Measurements from ENCODE around the gene C1orf185. TPM values are rescaled to one million over a fixed set of nuclear protein-coding genes. Genes with fewer than 3 reads are reported as not detected.

C1orf185 gene
- total and polyA plus RNA-seq, 9 of the 15 experiments (the other 6 are each of a cell fraction or from before 2014, with no cell fraction given): not detected

DNA sequence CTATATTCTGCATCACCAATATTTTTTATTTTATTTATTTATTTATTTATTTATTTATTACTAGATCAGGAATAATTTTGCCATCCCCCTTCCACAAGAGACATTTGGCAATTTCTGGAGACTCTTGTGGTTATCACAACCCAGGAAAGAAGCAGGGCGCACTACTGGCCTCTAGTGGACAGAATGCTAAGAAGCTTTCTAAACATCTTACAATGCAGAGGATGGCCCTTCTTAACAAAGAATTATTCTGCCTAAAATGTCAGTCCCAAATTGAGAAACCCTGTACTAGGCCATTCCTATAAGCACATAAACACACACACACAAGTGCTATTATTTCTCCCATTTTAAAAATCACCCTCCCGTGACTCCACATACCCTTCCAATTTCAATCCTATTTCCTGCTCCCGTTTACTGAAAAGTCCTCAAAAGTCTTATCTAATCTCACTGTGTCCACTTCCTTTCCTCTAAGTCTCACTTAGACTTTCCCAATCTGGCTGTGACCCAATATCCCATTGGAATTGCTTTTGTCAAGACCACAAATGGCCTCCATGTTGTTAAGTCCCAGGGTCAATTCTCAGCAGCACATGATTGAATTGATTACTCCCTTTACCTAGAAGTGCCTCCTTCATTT lies 90.3 kb downstream of the C1orf185 start (continued):
- TF ChIP-seq SETDB1 (IDR thresholded peaks at IDR 0.05; ENCODE audit: low read length) (no peak), ZNF586 (CRISPR knock-in tag; conservative IDR thresholded peaks at IDR 0.05) (no peak), SMC3 (conservative IDR thresholded peaks at IDR 0.05; ENCODE audit: insufficient read depth, low read depth, low read length) (peak; percentile 65), KLF16 (IDR thresholded peaks at IDR 0.05) (peak; percentile 62; the same call in 1 of the 2 replicates), CEBPB (tag; IDR thresholded peaks at IDR 0.05) (no peak), KAT8 (IDR thresholded peaks at IDR 0.05; ENCODE audit: low read depth) (no peak), TOE1 (IDR thresholded peaks at IDR 0.05; ENCODE audit: borderline replicate concordance) (no peak), TOE1 (CRISPR knock-in tag; IDR thresholded peaks at IDR 0.05; ENCODE audit: borderline replicate concordance, low read depth) (no peak), AFF4 (CRISPR knock-in tag; IDR thresholded peaks at IDR 0.05) (no peak), ZNF217 (CRISPR knock-in tag; IDR thresholded peaks at IDR 0.05) (no peak), GABPB1 (CRISPR knock-in tag; IDR thresholded peaks at IDR 0.05) (no peak), ZFP30 (CRISPR knock-in tag; IDR thresholded peaks at IDR 0.05; ENCODE audit: borderline replicate concordance) (no peak), TSC22D4 (tag; IDR thresholded peaks at IDR 0.05) (no peak)
- TF ChIP-seq, protein P1, sequence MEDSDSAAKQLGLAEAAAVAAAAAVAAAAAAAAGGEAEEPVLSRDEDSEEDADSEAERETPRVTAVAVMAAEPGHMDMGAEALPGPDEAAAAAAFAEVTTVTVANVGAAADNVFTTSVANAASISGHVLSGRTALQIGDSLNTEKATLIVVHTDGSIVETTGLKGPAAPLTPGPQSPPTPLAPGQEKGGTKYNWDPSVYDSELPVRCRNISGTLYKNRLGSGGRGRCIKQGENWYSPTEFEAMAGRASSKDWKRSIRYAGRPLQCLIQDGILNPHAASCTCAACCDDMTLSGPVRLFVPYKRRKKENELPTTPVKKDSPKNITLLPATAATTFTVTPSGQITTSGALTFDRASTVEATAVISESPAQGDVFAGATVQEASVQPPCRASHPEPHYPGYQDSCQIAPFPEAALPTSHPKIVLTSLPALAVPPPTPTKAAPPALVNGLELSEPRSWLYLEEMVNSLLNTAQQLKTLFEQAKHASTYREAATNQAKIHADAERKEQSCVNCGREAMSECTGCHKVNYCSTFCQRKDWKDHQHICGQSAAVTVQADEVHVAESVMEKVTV (CRISPR knock-in tag; IDR thresholded peaks at IDR 0.05): peak; percentile 71
- TF ChIP-seq, protein P2, sequence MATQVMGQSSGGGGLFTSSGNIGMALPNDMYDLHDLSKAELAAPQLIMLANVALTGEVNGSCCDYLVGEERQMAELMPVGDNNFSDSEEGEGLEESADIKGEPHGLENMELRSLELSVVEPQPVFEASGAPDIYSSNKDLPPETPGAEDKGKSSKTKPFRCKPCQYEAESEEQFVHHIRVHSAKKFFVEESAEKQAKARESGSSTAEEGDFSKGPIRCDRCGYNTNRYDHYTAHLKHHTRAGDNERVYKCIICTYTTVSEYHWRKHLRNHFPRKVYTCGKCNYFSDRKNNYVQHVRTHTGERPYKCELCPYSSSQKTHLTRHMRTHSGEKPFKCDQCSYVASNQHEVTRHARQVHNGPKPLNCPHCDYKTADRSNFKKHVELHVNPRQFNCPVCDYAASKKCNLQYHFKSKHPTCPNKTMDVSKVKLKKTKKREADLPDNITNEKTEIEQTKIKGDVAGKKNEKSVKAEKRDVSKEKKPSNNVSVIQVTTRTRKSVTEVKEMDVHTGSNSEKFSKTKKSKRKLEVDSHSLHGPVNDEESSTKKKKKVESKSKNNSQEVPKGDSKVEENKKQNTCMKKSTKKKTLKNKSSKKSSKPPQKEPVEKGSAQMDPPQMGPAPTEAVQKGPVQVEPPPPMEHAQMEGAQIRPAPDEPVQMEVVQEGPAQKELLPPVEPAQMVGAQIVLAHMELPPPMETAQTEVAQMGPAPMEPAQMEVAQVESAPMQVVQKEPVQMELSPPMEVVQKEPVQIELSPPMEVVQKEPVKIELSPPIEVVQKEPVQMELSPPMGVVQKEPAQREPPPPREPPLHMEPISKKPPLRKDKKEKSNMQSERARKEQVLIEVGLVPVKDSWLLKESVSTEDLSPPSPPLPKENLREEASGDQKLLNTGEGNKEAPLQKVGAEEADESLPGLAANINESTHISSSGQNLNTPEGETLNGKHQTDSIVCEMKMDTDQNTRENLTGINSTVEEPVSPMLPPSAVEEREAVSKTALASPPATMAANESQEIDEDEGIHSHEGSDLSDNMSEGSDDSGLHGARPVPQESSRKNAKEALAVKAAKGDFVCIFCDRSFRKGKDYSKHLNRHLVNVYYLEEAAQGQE (IDR thresholded peaks at IDR 0.05; ENCODE audit: borderline replicate concordance): peak; percentile 56; the same call in 1 of the 2 replicates
- TF ChIP-seq, protein P2 (CRISPR knock-in tag; IDR thresholded peaks at IDR 0.05; ENCODE audit: low read depth): no peak

All from K562 (cell line).